GM06990 (cell line): ENCODE results near the gene GGT7.

Source experiments
- DNase-seq: peaks from one replicate; pipeline ENCODE4 v3.0.0-alpha.2; 2011; ENCODE audit not compliant: insufficient read length; ENCODE audit errors: extremely low read depth
- H3K27me3 ChIP-seq: replicated peaks from 2 replicates; pipeline ENCODE4 v1.6.0; 2011; ENCODE audit warnings: low read length; ENCODE audit not compliant: control insufficient read depth, insufficient read depth
- H3K36me3 ChIP-seq: 2 replicates; pipeline ENCODE4 v1.5.1; 2011; ENCODE audit warnings: low read length; ENCODE audit not compliant: control insufficient read depth, insufficient read depth
- H3K4me3 ChIP-seq: replicated peaks from 2 replicates; pipeline ENCODE4 v1.5.1; 2011; ENCODE audit warnings: low read depth, mild to moderate bottlenecking, control low read depth, low read length
- TF ChIP-seq, protein P1 (sequence below): IDR thresholded peaks from 2 replicates; pipeline ENCODE4 v1.5.1; 2011; ENCODE audit warnings: low read length, control low read depth, mild to moderate bottlenecking, inconsistent platforms; ENCODE audit not compliant: insufficient read depth, poor library complexity, severe bottlenecking

The GGT7 gene

DNA sequence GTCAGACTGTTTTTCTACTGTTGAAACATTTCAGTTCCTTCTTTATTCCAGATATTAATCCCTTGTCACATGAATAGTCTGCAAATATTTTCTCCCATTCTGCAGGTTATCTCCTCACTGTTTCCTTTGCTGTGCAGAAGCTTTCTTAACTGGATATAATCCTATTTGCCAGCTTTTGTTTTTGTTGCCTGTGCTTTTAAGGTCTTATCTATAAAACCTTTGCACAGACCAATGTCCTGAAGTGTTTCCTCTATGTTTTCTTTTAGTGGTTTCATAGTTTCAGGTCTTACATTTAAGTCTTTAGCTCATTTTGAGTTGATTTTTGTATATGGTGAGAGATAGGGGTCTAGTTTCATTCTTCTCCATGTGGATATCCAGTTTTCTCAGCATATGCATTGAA is 66.4 kb downstream of the GGT7 start:
- Histone ChIP-seq H3K27me3 (no peaks in the 10 kb centered on the region), H3K36me3 (no peaks in the 10 kb centered on the region), H3K4me3 (no peak overlapping the region)
- DNase-seq: no peak
- TF ChIP-seq, protein P1, sequence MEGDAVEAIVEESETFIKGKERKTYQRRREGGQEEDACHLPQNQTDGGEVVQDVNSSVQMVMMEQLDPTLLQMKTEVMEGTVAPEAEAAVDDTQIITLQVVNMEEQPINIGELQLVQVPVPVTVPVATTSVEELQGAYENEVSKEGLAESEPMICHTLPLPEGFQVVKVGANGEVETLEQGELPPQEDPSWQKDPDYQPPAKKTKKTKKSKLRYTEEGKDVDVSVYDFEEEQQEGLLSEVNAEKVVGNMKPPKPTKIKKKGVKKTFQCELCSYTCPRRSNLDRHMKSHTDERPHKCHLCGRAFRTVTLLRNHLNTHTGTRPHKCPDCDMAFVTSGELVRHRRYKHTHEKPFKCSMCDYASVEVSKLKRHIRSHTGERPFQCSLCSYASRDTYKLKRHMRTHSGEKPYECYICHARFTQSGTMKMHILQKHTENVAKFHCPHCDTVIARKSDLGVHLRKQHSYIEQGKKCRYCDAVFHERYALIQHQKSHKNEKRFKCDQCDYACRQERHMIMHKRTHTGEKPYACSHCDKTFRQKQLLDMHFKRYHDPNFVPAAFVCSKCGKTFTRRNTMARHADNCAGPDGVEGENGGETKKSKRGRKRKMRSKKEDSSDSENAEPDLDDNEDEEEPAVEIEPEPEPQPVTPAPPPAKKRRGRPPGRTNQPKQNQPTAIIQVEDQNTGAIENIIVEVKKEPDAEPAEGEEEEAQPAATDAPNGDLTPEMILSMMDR: no peak

DNA sequence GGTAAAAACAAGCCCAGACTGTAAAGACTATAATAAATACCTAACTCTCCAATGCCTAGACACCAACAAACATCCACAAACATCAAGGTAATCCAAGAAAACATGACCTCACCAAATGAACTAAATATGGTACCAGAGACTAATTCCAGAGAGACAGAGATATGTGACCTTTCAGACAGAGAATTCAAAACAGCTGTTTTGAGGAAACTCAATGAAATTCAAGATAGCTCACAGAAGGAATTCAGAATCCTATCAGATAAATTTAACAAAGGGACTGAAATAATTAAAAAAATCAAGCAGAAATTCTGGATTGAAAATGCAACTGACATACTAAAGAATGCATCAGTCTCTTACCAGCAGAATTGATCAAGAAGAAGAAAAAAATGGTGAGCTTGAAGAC is 73.8 kb downstream of the GGT7 start:
- DNase-seq: no peak
- TF ChIP-seq, protein P1: no peak
- H3K4me3 ChIP-seq: no peak overlapping the region
- H3K36me3 ChIP-seq: no peaks in the 10 kb centered on the region; the same call in 1 of the 2 replicates
- no peaks in the 10 kb centered on the region for H3K27me3 ChIP-seq

DNA sequence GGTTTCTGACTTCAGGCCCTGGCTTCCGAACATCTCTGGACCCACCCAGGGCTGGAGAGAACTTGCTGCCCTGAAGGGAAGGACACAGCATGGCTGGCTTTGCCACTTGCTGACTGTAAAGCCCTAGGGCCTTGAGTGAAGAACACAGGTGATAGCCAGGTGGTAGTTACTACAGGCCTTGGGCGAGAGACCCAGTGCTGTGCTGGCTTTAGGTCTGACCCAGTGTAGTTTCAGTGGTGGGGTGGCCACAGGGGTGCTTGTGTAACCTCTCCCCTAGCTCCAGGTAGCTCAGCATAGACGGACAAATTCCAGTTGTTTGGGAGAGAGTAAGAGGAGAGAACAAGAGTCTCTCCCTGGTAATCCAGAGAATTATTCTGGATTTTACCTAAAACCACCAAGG is 74.3 kb downstream of the GGT7 start:
- Histone ChIP-seq H3K36me3 (no peaks in the 10 kb centered on the region; the same call in 1 of the 2 replicates), H3K27me3 (no peaks in the 10 kb centered on the region), H3K4me3 (no peak overlapping the region)
- TF ChIP-seq, protein P1: no peak
- no peak for DNase-seq

DNA sequence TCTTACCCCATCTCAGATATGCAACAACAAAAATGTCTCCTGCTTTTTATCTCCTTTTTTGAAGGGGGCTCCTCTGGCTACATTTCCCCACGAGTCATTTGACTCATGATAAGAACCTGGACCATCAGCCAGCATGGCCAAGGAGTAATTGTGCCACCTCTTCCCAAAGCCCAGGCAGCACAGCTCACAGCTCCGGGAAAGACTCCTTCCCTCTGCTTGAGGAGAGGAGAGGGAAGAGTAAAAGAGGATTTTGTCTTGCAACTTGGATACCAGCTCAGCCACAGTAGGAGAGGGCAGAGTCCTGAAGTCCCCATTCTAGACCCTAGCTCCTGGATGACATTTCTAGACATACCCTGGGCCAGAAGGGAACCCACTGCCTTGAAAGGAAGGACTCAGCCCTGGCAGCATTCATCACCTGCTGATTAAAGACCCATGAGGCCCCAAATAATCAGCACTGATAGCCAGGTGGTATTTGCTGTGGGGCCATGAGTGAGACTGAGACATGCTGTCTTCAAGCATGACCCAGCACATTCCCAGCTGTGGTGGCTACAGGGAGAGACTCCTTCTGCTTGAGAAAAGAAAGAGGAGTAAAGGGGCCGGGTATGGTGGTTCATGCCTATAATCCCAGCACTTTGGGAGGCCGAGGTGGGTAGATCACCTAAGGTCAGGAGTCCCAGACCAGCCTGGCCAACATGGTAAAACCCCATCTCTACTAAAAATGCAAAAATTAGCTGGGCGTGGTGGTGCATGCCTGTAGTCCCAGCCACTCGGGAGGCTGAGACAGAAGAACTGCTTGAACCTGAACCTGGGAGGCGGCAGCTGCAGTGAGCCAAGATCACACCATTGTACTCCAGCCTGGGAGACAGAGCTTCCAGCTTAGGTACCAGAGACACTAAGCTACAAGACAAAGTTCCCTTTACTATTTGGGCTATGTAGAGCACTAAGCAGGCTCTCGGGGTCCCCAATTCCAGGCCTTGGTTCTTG is 75.4 kb downstream of the GGT7 start:
- Histone ChIP-seq H3K27me3 (no peaks in the 10 kb centered on the region), H3K4me3 (no peak overlapping the region), H3K36me3 (no peaks in the 10 kb centered on the region; the same call in 1 of the 2 replicates)
- TF ChIP-seq, protein P1: no peak
- no peak for DNase-seq
